NCI-H748 treated with DMSO at 0.1 percent for 48 hours (cell line): ENCODE results near the gene TMPRSS7.

Experiments used
- DNase-seq: peaks from one replicate; lab custom pipeline; 2025; lab: John Stamatoyannopoulos, UW

Gene TMPRSS7, protein sequence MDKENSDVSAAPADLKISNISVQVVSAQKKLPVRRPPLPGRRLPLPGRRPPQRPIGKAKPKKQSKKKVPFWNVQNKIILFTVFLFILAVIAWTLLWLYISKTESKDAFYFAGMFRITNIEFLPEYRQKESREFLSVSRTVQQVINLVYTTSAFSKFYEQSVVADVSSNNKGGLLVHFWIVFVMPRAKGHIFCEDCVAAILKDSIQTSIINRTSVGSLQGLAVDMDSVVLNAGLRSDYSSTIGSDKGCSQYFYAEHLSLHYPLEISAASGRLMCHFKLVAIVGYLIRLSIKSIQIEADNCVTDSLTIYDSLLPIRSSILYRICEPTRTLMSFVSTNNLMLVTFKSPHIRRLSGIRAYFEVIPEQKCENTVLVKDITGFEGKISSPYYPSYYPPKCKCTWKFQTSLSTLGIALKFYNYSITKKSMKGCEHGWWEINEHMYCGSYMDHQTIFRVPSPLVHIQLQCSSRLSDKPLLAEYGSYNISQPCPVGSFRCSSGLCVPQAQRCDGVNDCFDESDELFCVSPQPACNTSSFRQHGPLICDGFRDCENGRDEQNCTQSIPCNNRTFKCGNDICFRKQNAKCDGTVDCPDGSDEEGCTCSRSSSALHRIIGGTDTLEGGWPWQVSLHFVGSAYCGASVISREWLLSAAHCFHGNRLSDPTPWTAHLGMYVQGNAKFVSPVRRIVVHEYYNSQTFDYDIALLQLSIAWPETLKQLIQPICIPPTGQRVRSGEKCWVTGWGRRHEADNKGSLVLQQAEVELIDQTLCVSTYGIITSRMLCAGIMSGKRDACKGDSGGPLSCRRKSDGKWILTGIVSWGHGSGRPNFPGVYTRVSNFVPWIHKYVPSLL

DNA sequence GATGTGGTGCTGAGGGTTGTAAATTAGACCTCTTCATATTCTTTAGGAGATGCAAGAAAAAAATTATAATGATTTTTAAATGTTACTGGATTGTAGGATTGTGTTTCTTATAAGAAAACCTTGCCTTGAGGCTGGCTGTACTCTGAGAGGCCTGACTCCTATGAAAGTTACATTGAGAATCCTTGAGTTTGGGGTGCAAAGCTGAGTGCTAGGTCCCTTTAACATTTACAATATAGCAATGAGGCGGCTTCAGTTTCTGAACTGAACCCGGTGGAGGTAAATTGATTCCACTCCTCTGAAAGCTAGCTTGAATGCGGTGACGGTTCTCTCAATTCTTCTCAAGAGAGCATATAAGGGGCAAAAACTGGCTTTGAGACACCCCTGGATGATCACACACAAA is at the start of gene TMPRSS7:
TMPRSS7 (plus strand) TSS at position 301 of the 400 bp plus-strand sequence. CDS start 110 bp downstream, outside the sequence.
- no peak for DNase-seq

DNA sequence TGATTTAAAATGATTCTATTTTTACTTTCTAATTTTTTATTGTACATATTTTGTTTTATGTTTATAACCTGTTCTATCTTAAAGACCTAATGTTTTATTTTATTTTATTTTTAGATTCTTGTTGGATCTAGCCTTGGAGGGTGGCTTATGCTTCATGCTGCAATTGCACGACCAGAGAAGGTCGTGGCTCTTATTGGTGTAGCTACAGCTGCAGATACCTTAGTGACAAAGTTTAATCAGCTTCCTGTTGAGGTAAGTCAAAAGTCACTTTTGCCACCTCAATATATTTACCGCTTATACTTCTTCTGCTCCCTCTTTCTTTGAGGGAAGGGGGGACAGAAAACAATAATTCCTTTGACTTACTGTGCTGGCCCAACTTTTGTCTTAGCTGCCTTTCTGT is 47.7 kb upstream of the TMPRSS7 start:
- DNase-seq = no peak

DNA sequence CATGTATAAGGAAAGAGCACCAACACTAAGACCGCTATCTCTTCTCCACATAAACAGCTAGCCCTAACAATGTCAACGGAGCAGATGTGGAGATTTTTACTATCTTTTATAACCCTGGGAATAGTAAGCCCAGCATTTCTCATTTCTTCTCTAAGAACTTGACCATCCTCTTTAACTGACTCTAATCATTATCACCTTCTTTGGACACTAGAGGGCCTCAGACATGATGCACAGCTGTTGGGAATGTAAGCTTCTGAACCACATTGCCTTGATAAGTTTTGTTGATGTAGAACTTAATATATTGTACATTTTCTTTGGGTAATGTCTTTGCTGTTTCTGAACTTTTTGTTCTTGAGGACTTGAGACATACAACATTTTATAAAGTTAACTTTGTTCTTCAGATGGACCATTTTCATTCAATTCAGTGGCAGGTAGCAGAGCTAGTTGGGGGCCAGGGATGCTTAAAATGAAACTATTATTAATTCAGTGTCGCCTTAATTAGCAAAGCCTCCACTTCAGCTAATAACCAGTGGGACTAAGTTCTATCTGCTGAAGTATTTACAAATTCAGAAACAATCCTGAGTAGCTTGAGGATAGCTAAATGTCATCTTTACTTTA is 45.4 kb upstream of the TMPRSS7 start:
- DNase-seq = peak; percentile 53

DNA sequence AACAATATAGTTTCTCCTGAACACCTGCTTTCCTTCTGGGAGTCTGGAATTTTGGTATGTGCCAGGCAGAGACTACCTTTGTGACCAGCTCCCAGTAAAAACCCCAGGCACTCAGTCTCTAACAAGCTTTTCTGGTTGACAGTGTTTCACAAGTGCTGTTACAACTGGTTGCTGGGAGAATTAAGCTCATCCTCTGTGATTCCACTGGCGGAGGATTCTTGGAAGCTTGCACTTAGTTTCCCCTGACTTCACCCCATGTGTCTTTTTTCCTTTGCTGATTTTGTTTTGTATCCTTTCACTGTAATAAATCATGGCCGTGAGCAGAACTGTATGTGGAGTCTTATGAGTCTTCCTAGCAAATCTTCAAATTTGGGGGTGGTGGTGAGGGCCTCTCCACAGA is 41.5 kb upstream of the TMPRSS7 start:
- no peak for DNase-seq

DNA sequence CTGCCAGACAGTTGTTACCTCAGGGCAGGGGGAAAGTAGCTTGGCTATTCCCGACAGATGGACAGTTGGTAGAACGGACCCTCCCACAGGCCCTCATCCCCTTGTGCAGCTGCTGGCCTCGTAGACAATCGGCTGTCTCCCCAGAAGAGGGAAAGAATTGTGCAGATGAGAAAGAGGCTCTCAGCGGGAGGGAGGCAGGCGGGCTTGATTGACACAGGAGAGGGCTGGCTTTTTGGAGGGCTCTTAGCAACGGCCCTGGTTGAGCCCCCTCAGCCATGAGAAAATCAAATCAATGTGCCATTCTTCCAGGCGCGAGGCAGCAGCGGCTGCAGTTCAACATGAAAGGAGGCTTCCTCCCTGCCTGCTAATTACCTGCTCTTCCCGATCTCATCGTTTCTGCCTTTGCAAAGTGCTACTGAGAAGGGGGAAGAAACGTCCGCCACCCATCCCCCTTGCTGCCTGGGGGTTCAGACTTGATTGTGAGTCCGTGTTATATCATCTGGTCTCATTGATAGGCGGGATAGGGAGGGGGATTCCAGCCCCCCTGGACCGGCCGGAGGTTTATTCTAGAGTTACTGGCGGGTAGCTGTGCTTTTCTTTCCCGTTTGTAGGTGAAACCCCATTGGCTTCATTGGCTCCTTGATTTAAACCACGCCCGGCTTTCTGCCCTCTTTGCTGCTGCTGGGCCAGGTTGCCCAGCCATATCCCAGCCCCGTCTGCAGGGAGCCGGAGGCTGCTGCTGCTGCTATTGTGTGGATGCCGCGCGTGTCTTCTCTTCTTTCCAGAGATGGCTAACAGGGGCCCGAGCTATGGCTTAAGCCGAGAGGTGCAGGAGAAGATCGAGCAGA is 35.7 kb upstream of the TMPRSS7 start, which contains the start of gene TAGLN3:
TAGLN3 (plus strand) TSS at position 287 of the 848 bp plus-strand sequence; CDS start at position 788, 501 bp downstream.
- DNase-seq = peak; percentile 73

DNA sequence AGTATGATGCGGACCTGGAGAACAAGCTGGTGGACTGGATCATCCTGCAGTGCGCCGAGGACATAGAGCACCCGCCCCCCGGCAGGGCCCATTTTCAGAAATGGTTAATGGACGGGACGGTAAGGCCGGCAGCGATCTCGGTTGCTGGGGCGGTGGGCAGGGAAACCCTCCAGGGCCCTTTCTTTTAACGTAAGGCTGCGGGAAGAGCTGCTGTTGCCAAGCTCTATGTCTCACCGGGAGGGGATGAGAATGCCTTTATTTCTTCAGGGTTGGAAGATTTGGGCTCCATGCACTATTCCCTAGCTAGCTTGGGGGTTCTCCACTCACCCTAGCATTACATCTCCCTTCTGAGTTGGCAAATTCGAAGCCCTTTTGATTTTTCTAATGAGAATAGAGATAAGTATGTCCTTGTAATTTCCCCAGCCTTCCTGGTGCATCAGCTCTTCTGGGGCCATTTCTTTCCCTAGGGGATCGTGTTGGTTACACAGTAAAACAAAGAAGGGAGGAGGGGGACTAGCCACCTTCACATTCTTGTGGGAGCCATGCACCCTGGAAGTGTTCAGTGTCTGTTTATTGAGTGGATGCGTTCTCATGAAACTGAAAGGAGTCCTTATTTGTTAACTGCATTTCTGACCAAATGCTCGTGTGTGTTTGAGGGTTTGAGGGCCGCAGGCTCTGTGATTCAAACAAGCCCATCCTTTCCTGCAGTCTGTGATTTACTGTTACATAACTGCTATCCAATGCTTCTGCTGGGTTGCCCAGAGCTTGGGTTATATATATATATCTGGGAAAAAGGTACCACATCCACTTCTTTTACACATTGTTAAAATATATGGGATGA is 34.8 kb upstream of the TMPRSS7 start:
- no peak for DNase-seq

DNA sequence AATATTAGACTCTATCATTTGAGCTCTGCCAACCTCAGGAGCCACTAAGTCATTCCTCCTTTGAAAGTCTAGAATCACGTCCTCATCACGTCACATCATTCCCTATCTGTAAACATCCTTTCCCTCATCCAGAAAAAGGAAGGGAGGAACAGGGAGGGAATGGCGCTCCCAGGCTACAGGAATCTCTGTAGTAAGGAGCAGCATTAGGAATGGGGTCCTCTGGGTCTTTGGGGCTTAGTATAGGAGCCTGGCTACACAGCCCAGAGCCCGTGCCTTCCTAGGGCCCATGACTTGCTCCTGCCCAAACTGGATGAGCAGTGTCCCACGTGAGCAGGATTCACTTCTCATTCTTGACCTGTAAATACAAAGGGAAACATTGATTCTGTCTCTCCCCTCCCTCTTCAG is 34.2 kb upstream of the TMPRSS7 start:
- no peak for DNase-seq

DNA sequence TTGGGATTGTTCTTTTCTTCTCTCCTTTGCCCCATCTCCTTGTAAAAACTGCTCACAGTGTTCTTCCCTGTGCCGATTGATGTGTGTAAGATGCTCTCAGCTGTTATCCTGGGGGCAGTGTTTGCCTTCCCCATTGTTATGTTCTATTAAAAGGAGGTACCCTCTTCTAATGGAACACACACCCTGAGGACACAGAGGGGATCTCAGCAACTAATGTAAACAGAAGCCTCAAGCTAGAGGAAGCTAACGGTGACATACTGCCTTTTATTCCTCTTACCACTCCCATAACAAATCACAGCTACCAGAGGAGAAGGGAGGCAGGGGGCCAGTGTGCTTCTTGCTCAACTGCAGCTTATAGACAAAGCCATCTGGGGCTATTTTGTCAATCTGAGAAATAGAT is 33.6 kb upstream of the TMPRSS7 start:
- DNase-seq = peak; percentile 36

DNA sequence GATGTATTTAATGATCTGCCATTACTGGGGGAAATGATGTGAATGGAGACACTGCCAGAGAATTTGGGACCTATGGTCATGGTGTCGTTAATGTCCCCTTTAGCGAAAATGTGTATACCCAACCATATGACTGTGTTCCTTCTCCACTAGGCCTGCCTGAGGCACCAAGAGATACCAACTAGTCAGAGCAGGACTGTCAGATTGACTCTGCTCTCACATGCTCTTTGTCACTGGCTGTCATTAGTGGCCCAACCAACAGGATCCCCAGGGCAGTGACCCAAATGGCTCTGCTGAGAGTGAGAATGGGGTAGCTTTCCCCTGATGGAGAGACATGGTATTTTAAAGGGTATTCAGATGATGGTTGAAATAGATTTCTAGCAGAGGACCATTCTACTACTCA is 33.0 kb upstream of the TMPRSS7 start:
- DNase-seq = no peak

DNA sequence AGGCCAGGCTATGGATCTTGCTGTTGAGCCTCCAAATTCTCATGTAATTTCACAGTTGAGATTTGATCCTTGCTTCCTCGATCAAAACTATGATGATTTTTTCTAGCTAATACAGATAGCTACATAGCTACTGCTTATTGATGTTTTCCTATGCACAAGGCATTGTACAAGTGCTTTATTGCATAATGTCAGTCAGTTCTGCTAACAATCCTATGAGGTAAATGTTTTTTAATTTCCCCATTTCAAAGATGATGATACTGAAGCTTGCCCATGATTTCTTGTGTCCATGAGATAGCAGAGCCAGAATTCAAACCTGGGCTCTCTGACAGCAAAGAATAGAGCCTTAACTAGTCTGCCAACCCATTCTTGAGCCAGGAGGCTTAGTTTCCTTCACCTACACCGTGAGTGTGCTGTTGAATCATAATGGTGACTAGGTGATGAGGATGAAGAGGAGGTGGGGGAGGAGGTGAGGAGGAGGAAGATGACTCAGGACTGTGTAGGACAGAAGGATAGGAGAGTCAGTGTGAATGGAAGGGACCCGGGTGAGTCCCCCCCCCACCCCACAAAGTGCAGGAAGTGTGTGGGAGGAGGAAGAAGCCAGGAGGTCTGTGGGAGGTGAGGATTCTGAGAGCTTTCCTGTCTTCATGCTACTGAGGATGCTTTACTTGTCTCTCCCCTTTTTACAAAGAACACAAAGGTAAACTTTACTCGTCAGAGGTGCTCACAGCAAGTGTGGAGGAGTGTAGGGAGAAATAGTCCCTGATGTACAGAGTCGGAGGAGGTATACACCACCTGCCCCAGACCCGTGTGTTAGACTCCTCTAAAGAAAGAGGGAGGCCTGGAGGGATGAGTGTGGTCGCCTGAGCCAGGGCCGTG is 32.2 kb upstream of the TMPRSS7 start:
- no peak for DNase-seq

DNA sequence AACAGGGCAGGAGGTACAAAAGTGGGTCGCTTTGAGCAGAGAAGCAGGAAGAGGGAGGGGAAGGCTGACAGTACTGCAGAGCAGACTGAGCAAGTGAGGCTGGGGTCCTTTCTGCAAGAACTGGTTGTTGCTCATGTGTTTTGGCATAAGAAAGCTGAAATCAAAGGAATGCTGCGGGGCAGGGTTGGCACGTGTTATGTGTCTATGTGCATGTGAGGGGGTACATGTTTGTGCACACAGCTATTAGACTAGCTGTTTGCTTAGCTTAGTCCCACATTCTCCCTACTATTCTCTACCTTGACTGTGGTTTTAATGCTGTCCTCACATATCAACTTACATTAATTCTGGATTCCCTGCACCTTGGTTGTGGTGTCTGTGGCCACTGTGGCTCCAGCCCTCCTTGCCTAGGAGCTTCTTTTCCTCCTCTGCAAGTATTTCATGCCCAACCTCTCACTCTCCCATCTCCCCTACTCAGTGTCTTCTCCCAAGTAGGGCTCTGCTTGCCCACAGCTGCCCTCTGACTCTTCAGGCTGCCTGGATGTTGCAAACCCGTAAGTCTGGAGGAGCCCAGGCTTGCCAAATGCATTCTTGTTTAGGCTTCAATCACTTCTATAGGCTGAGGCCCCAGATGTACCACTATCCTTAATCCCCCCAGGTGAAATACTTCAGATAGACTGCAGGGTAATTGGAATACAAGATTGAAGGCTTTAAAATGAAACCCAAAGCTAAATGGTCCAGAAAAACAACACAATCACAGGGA is 31.0 kb upstream of the TMPRSS7 start:
- DNase-seq = no peak

DNA sequence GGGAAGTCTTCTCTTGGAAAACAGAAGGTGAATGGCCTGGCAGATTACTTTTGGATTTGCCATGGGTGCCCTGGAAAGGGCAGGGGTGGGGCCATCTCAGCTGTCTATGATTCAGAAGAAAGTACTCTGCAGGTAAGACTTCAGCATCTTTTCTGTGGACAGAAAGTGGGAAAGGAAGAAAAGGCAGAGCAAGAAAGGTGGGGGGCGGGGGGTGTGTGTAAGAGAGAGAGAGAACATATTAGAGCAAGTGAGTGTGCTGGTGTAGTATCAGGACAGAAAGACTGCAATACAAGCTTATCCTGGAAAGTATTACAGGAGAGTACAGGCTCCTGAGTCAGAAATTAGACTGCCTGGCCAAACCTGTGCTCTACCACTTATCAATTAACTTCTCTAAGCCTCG is 30.3 kb upstream of the TMPRSS7 start:
- no peak for DNase-seq

DNA sequence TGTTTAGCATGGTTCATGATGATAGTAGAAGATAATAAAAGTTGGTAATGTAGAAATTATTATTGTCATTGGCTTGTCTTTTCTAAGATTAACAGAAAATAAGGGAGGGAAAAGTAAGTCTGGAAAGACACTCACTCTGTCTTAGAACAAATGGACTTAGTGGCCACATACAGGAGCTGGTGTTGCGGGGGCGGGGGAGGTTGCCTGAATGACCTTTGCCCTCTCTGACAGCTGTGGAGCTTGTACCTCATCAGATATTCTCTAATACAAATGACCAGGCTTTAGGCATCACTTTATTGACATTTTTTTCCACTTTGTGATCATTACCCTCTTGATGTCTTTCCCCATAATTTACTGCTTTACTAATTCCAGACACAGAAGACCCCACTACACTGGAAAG is 29.9 kb upstream of the TMPRSS7 start:
- no peak for DNase-seq

DNA sequence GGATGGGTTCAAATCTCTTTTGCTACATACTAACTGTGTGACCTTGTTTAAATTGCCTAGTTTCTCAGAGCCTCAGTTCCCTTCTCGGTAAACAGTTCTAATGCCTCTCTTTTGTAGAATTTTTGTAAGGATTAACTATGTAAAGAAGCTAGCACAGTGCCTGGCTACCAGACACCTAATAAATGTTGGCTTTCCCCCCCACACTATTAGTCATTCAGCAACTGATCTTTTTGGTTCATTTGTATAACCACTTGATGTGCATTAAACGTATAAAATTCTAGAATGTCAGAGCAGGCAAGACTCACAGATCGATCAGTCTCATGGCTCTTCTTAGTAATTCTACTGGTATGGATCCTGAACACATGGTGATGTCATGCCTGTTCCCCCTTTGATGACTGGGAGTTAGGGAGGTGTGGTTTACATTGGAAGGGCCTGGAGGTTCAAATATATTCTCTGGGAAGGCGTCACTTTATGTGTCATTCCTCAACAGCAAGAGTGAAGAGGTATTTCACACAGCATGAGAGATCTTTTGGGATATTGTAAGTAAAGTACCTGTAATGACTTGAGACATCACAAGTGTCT is 29.4 kb upstream of the TMPRSS7 start:
- no peak for DNase-seq

DNA sequence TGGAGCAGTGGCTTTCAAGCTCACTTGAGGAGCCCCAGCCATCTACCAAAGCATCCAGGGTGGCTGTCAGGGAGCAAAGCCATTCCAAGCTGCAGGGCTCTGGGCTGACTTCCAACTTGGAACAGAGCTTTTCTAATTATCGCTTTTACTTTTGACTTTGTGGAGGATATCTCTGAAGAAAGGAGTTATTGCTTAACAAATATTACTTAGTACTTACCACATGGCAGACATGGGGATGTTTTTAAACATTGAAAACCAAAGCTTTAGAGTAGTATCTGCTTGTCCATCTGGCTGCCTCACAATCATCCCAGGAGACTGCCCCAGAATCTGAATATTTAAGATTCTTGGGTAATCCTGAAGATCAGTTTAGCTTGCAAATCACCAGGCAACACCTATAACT is 26.9 kb upstream of the TMPRSS7 start:
- DNase-seq = no peak

DNA sequence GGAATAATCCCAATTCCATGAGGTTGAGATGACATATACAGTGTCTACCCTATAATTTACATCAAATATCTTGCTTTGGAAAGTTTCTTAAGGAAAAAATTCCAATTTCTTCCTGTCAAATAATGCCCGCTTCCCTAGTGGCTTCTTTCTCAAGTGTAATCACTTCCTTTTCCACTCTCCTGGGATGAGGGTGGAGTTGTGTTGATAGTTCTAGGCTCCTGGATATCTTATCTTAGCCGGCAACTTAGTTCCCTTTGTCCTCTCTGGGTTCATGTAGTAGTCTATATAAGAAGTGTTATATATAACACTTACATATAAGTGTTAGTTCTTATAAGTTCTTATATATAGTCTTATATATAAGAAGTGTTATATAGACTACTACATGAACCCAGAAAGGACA is 24.9 kb upstream of the TMPRSS7 start:
- DNase-seq = no peak

DNA sequence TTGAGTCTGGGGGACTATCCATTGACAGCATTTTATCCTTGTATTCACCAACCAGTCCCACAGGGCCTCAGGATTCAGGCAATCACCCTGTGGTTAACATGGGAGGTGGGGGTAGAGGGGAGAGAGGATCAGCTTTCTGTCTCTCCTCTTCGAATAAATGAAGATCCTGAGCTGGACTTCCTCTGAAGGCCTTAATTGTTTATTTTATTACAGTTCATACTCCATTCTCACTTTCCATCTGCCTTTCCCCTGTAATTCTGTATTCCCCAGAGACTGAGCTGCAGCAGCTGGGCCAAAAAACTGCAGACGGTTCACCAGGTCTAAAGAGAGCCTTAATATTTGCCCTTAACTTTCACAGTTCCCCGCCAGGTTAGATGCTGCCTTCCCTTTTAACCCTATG is 23.9 kb upstream of the TMPRSS7 start:
- no peak for DNase-seq

DNA sequence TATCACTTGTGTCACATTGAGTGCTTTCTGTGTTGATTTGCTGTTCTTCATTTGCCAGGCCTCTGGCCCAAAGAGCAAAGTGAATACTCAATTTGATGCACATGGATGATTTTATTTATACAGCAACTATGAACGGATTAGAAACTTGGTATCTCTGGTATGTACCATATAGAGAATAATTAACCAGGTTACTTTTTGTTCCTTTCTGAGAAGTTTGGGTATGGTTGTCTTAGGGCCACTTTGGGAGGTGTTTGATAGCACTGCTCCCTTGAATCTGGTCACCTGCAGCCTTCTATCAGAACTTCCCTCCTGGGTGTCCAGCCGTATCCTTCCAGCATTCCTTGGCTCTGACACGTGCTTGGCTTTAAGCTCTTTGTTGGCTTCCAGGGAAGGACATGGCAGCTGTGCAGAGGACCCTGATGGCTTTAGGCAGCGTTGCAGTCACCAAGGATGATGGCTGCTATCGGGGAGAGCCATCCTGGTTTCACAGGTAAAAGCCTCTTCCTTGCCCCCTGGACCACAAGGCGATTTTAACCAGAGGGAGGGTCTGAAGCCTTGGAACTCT is 23.1 kb upstream of the TMPRSS7 start:
- no peak for DNase-seq
